Hindlimb muscle (tissue), 1 donor: Measurements from ENCODE around the gene WTIP. TPM values are rescaled to one million over a fixed set of nuclear protein-coding genes. Genes with fewer than 3 reads are reported as not detected.

Experiments
- polyA plus RNA-seq: library from polyadenylated mRNA; unstranded; fragments of 120-200 nt; gene quantifications from one replicate; pipeline ENCODE4 v1.2.1, GENCODE V29; 2013; ENCODE audit not compliant: insufficient read length

The WTIP gene
- polyA plus RNA-seq, 1 donor: 24.1 TPM

Other genes starting within 250 kb of the WTIP start
- 25.4 TPM for gene GARRE1, start 227.2 kb upstream of the WTIP start, polyA plus RNA-seq
- gene GPI, start 116.6 kb upstream of the WTIP start, polyA plus RNA-seq: 201 TPM
- gene PDCD2L, start 77.4 kb upstream of the WTIP start, polyA plus RNA-seq: 13.6 TPM
- 82.2 TPM for gene UBA2, start 53.4 kb upstream of the WTIP start, polyA plus RNA-seq
- 0.90 TPM for gene SCGB2B2, start 195.4 kb downstream of the WTIP start, polyA plus RNA-seq
- 43.4 TPM for gene ZNF302, start 195.9 kb downstream of the WTIP start, polyA plus RNA-seq